Panc1 (cell line): ENCODE results near the gene ADIRF. TPM values are rescaled to one million over a fixed set of nuclear protein-coding genes. Genes with fewer than 3 reads are reported as not detected.
A peak's percentile ranks its signal among the peaks of the same experiment; 100 is the strongest.

Experiments used
- ATAC-seq: fragments of 200-7000 bp; cut with Tn5 transposase; 2 replicates; pipeline ENCODE4 v1.9.1; 2020; ENCODE audit warnings: mild to moderate bottlenecking, moderate library complexity
- BruUV-seq: library from RNA; stranded (reverse); fragments of 400-500 nt; replicated peaks from 2 replicates; lab custom pipeline; 2021; lab: Mats Ljungman, UMichigan
- CTCF ChIA-PET: fragments of 300-600 bp; sonication (Branson Sonifier 250); formaldehyde crosslinking; loops from one replicate; lab custom pipeline; 2022; ENCODE audit warnings: antibody characterized with exemption; lab: Charles Lee
- POLR2A ChIA-PET: fragments of 300-600 bp; sonication (Branson Sonifier 250); formaldehyde crosslinking; loops from one replicate; lab custom pipeline; 2022; ENCODE audit warnings: antibody characterized with exemption; lab: Charles Lee
- DNase-seq: peaks from one replicate; pipeline ENCODE4 v3.0.0-alpha.2; 2010; ENCODE audit warnings: low read depth, low spot score
- H3K27ac ChIP-seq: 2 replicates; pipeline ENCODE4 v1.5.1; 2011; ENCODE audit warnings: mild to moderate bottlenecking, low read length, inconsistent platforms
- H3K27me3 ChIP-seq: fragments of 200-500 bp; sonication (Bioruptor generic); 2 replicates; pipeline ENCODE4 v1.6.0; 2014; ENCODE audit warnings: low read length, inconsistent platforms; ENCODE audit not compliant: control insufficient read depth, insufficient read depth
- H3K36me3 ChIP-seq: fragments of 200-500 bp; sonication (Bioruptor generic); 2 replicates; pipeline ENCODE4 v1.5.1; 2014; ENCODE audit warnings: inconsistent platforms, mild to moderate bottlenecking, low read length, moderate library complexity; ENCODE audit not compliant: control insufficient read depth, insufficient read depth
- H3K4me1 ChIP-seq: 2 replicates; pipeline ENCODE4 v1.5.1; 2011; ENCODE audit warnings: inconsistent platforms, mild to moderate bottlenecking, low read length, moderate library complexity; ENCODE audit not compliant: control insufficient read depth, insufficient read depth
- H3K4me3 ChIP-seq, 2 experiments: 2 replicates each; pipeline ENCODE4 v1.5.1; 2011 to 2012; ENCODE audit warnings: low read depth in 2 of 2, low read length in 2 of 2, mild to moderate bottlenecking in 2 of 2, inconsistent platforms in 1 of 2, moderate library complexity in 1 of 2
- H3K9me3 ChIP-seq: fragments of 200-500 bp; sonication (Bioruptor generic); 2 replicates; pipeline ENCODE4 v1.5.1; 2014; ENCODE audit warnings: low read depth, mild to moderate bottlenecking, inconsistent platforms, low read length, moderate library complexity; ENCODE audit not compliant: control insufficient read depth, insufficient read depth
- POLR2AphosphoS5 ChIP-seq: IDR thresholded peaks from 2 replicates; pipeline ENCODE4 v1.6.1; 2012; ENCODE audit warnings: mild to moderate bottlenecking, low read depth, low read length, moderate library complexity
- REST ChIP-seq, 2 experiments: IDR thresholded peaks; 2 replicates each; pipeline ENCODE4 v1.6.1; 2011 to 2012; ENCODE audit warnings: low read depth in 2 of 2, control low read depth in 1 of 2, low read length in 1 of 2, mild to moderate bottlenecking in 1 of 2, moderate library complexity in 1 of 2; ENCODE audit not compliant: insufficient read depth in 1 of 2
- SIN3A ChIP-seq: IDR thresholded peaks from 2 replicates; pipeline ENCODE4 v1.6.1; 2012; ENCODE audit warnings: low read depth, mild to moderate bottlenecking, low read length, moderate library complexity, borderline replicate concordance; ENCODE audit not compliant: insufficient read depth
- TCF7L2 ChIP-seq: IDR thresholded peaks from 2 replicates; pipeline ENCODE4 v1.6.1; 2011; ENCODE audit warnings: mild to moderate bottlenecking, low read depth, low read length, inconsistent platforms
- in situ Hi-C: cut with HindIII; loops from 2 replicates; pipeline ENCODE4 v1.10.0; 2016; ENCODE audit warnings: low sequenced_read_pairs, low pct_unique_long_range_greater_than_20kb
- intact Hi-C: fragments of 100-400 bp; cut with micrococcal nuclease; formaldehyde crosslinking; loops from one replicate; pipeline ENCODE4 v1.10.0; 2022; ENCODE audit not compliant: unreplicated experiment
- total RNA-seq: library from RNA; stranded (reverse); gene quantifications from one replicate; pipeline ENCODE4 v1.2.1, GENCODE V29; 2021; ENCODE audit not compliant: unreplicated experiment
- TF ChIP-seq, protein P1 (sequence below): fragments of 450-650 bp; IDR thresholded peaks from 2 replicates; pipeline ENCODE4 v1.5.1; 2017; ENCODE audit warnings: mild to moderate bottlenecking

Gene ADIRF
- total RNA-seq, 1 experiment from 2014 or later, result 14.8 TPM

DNA sequence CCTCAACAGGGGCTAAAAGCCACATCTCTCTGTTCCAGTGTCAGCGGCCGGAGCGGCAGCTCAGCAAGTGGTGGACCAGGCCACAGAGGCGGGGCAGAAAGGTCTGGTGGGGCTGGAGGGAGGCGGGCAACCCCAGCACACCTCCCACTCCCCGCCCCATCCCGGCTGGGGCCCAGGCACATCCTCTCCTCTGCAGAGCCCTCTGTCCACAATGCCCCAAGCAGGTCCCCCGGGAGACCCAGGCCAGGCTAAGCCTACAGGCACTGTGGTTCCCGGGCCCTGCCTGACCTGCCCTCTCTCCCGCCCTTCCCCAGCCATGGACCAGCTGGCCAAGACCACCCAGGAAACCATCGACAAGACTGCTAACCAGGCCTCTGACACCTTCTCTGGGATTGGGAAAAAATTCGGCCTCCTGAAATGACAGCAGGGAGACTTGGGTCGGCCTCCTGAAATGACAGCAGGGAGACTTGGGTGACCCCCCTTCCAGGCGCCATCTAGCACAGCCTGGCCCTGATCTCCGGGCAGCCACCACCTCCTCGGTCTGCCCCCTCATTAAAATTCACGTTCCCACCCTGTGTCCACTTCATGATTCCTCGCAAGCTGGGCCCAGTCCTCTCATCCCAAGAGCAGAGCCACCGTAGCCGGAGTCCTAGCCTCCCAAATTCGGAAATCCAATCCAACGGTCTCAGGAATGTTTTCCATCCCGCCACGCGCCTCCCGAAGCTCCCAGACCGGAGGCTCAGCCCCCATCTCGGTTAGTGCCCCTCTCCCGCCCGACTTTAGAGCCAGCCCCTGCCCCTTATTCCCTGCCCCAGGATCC, 2.1 kb downstream of the ADIRF start:
- intact Hi-C loops (loop anchor here (5.0 kb wide), 1 partner anchor 122 kb away; the partner anchor contains the start of gene GLUD1), in situ Hi-C loops (no loop called here)
- no peaks in the 10 kb centered on the region; the same call in 1 of the 2 replicates for H3K36me3 ChIP-seq
- no peak for TF ChIP-seq REST (IDR thresholded peaks at IDR 0.05; ENCODE audit: insufficient read depth in 1 of 2, low read depth in 2 of 2, low read length in 1 of 2)
- peaks cover 48% of the 10 kb centered on the region for H3K4me1 ChIP-seq
- no peaks in the 10 kb centered on the region for H3K9me3 ChIP-seq
- H3K27ac ChIP-seq, result peak overlapping the region; percentile 79
- H3K27me3 ChIP-seq, result no peaks in the 10 kb centered on the region
- H3K4me3 ChIP-seq, result peak overlapping the region; percentile 54 to 77
- ChIA-PET POLR2A (no interaction called here), CTCF (interaction anchor here (0.8 to 1.3 kb wide), 3 partner anchors 10 to 123 kb away, joined by 3 to 6 read pairs (median 3); no protein-coding TSS in a partner anchor)
- no peak for DNase-seq
- ATAC-seq, result peak; percentile 52
- BruUV-seq, result TSS peak; percentile 94

- POLR2A ChIA-PET, result no interaction called here
- intact Hi-C loops, result loop anchor here (5.0 kb wide), 1 partner anchor 121 kb away; the partner anchor contains the start of gene GLUD1
- H3K4me1 ChIP-seq, result peaks cover 48% of the 10 kb centered on the region
These were observed 2.6 kb downstream of the ADIRF start for GRCh38 chr10:86970982-86971231.

More at GRCh38 chr10:86970982-86971231, 2.6 kb downstream of the ADIRF start:
- no peak for DNase-seq
- BruUV-seq, result no TSS peak
- TF ChIP-seq POLR2AphosphoS5, result peak; percentile 61; the same call in 1 of the 2 replicates
- TF ChIP-seq, protein P1, sequence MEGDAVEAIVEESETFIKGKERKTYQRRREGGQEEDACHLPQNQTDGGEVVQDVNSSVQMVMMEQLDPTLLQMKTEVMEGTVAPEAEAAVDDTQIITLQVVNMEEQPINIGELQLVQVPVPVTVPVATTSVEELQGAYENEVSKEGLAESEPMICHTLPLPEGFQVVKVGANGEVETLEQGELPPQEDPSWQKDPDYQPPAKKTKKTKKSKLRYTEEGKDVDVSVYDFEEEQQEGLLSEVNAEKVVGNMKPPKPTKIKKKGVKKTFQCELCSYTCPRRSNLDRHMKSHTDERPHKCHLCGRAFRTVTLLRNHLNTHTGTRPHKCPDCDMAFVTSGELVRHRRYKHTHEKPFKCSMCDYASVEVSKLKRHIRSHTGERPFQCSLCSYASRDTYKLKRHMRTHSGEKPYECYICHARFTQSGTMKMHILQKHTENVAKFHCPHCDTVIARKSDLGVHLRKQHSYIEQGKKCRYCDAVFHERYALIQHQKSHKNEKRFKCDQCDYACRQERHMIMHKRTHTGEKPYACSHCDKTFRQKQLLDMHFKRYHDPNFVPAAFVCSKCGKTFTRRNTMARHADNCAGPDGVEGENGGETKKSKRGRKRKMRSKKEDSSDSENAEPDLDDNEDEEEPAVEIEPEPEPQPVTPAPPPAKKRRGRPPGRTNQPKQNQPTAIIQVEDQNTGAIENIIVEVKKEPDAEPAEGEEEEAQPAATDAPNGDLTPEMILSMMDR, result no peak
- no peak for TF ChIP-seq SIN3A
- no peak for TF ChIP-seq TCF7L2
- TF ChIP-seq REST (IDR thresholded peaks at IDR 0.05; ENCODE audit: insufficient read depth in 1 of 2, low read depth in 2 of 2, low read length in 1 of 2), result no peak
- CTCF ChIA-PET, result interaction anchor here (1.3 kb wide), 1 partner anchor 10 kb away, joined by 6 read pairs; no protein-coding TSS in a partner anchor
- Histone ChIP-seq H3K4me3 (peak overlapping the region; percentile 54 to 77), H3K9me3 (no peaks in the 10 kb centered on the region), H3K36me3 (no peaks in the 10 kb centered on the region; the same call in 1 of the 2 replicates), H3K27me3 (no peaks in the 10 kb centered on the region), H3K27ac (peak overlapping the region; percentile 79)
- in situ Hi-C loops, result no loop called here
- peak; percentile 35 for ATAC-seq
